Heart left ventricle (tissue), 16 donors: ENCODE measurements around the gene EYS. TPM values are rescaled to one million over a fixed set of nuclear protein-coding genes. Genes with fewer than 3 reads are reported as not detected.

ENCODE experiments used
- ATAC-seq, 4 donors: fragments of 200-7000 bp; cut with Tn5 transposase; one replicate each; pipeline ENCODE4 v1.9.1; 2020 to 2022; ENCODE audit warnings: moderate library complexity in 4 of 4, mild to moderate bottlenecking in 3 of 4, moderate number of reproducible peaks in 1 of 4
- DNase-seq, 5 donors: peaks; one replicate each; pipeline ENCODE4 v3.0.0-alpha.2; 2020
- H3K27ac ChIP-seq, 12 donors: fragments of 200-600 bp; sonication (generic) in 4 of 12; one replicate each; pipeline versions ENCODE4 v1.5.0 to v1.8.0; 2016 to 2022; ENCODE audit warnings: mild to moderate bottlenecking in 2 of 12
- H3K27me3 ChIP-seq, 9 donors: fragments of 200-600 bp; sonication (generic) in 2 of 9; one replicate each; pipeline versions ENCODE4 v1.5.1 to v1.8.0; 2016 to 2022; ENCODE audit warnings: mild to moderate bottlenecking in 3 of 9
- H3K36me3 ChIP-seq, 9 donors: fragments of 200-600 bp; sonication (generic) in 2 of 9; one replicate each; pipeline versions ENCODE4 v1.5.0 to v1.8.0; 2018 to 2022; ENCODE audit warnings: mild to moderate bottlenecking in 2 of 9
- H3K4me1 ChIP-seq, 12 donors: fragments of 200-600 bp; sonication (generic) in 4 of 12; one replicate each; pipeline versions ENCODE4 v1.5.0 to v1.8.0; 2016 to 2022; ENCODE audit warnings: mild to moderate bottlenecking in 3 of 12
- H3K4me3 ChIP-seq, 12 donors: fragments of 200-600 bp; sonication (generic) in 4 of 12; one replicate each; pipeline versions ENCODE4 v1.5.0 to v1.8.0; 2017 to 2022; ENCODE audit warnings: mild to moderate bottlenecking in 9 of 12, moderate library complexity in 4 of 12
- H3K9me3 ChIP-seq, 12 donors: fragments of 200-600 bp; sonication (generic) in 4 of 12; one replicate each; pipeline versions ENCODE4 v1.5.0 to v1.8.0; 2016 to 2022; ENCODE audit warnings: mild to moderate bottlenecking in 1 of 12
- CTCF ChIP-seq, 12 donors: fragments of 200-600 bp; sonication (generic) in 4 of 12; IDR thresholded peaks; one replicate each; pipeline versions ENCODE4 v1.5.0 to v1.8.0; 2018 to 2022; ENCODE audit warnings: antibody characterized with exemption in 12 of 12, mild to moderate bottlenecking in 5 of 12
- POLR2A ChIP-seq, 2 donors: fragments of 450-650 bp; IDR thresholded peaks; one replicate each; pipeline ENCODE4 v1.6.1; 2017; ENCODE audit warnings: antibody characterized with exemption in 2 of 2, mild to moderate bottlenecking in 2 of 2, moderate library complexity in 2 of 2
- WGBS, 4 donors: extraction: QIAGEN DNeasy Blood & Tissue Kit in 2 of 4; methylation state at CpG; one replicate each; pipeline versions ENCODE4 v1.1.5 to v1.1.7; 2013 to 2018; 5-methylcytosine and 5-hydroxymethylcytosine counted together
- intact Hi-C, 10 donors: fragments of 100-400 bp; cut with DNase I; formaldehyde crosslinking; loops; one replicate each; pipeline versions ENCODE4 v1.11.1 to v1.14.2; 2022
- polyA plus RNA-seq, 2 donors: library from polyadenylated mRNA; stranded (reverse); fragments of 200-250 nt; gene quantifications; one replicate each; pipeline ENCODE4 v1.2.3, GENCODE V29; 2013
- total RNA-seq, 9 donors: library from RNA; depleted of rRNA in 2 of 9; stranded (reverse); fragments of >200 nt in 2 of 9; fragmentation: NEBNext Ultra II Directional in 3 of 9; extraction: Animal tissue kit (Norgen Biotek cat#: 25700) in 3 of 9; gene quantifications; one replicate each; pipeline versions ENCODE4 v1.1.0 to v1.2.4, GENCODE V29; 2016 to 2023
- donor health status: ischemic (EF 13 %, LVEDD 7.1; RV severe dilation, severe dysfunction).
- donor health status: healthy with polysubstance abuse.
- donor health status: DM: no; HTN: yes; CAD: no.
- donor health status: DM: no; HTN: no; CAD: no.
- donor health status: ischemic (EF 25% LVEDD 6.9; RV normal size, moderate dysfunction).
- donor health status: ischemic (EF 25% LVEDD 5.7; RV mildly dilated, moderate dysfunction).
- donor health status: healthy.
- donor health status: DM: yes; HTN: yes; CAD: no.
- donor health status: ischemic (EF 35%, LVEDD 5.7; RV mildly dilated, moderate dysfunction).
- donor health status: nonischemic (EF 11% LVEDD 7.7; RV severe dilation, severe dysfunction).
- donor health status: DM: yes; HTN: yes; CAD: no.
- donor health status: PGD.
- donor health status: ischemic (EF 29% LVEDD 5.4; RV normal size, mild dysfunction).
- donor health status: nonischemic (EF 23%, LVEDD 6.1; RV moderate dilation, normal function).

The EYS gene
- total and polyA plus RNA-seq, 11 donors: 0.07 to 0.27 (median 0.08) TPM; not detected in 8

- 88 to 98% (median 95%) methylated on average over 2 of the region's 2 CpGs for WGBS, 4 donors
- no peaks in the 10 kb centered on the region for H3K27me3 ChIP-seq
- TF ChIP-seq POLR2A (IDR thresholded peaks at IDR 0.05) (no peak), CTCF (IDR thresholded peaks at IDR 0.05) (no peak)
- intact Hi-C loops: no loop called here
- peaks cover 0 to 10% (median 0%) of the 10 kb centered on the region in 12 donors for H3K9me3 ChIP-seq
- DNase-seq (no peak), ATAC-seq (no peak)
- no peaks in the 10 kb centered on the region for H3K4me1 ChIP-seq
- H3K36me3 ChIP-seq: no peaks in the 10 kb centered on the region
- no peak overlapping the region for H3K4me3 ChIP-seq
- H3K27ac ChIP-seq: no peak overlapping the region
Observed at GRCh38 chr6:64945450-64945849, 761.6 kb downstream of the EYS start.

- Histone ChIP-seq H3K4me3 (no peak overlapping the region), H3K27me3 (no peaks in the 10 kb centered on the region), H3K9me3 (peaks cover 0 to 9% (median 0%) of the 10 kb centered on the region in 12 donors), H3K36me3 (no peaks in the 10 kb centered on the region), H3K27ac (no peak overlapping the region), H3K4me1 (no peaks in the 10 kb centered on the region)
- TF ChIP-seq CTCF (IDR thresholded peaks at IDR 0.05): no peak
- TF ChIP-seq POLR2A (IDR thresholded peaks at IDR 0.05): no peak
- WGBS, 4 donors: 83 to 89% (median 89%) methylated on average over 1 of the region's 1 CpG
- intact Hi-C loops: no loop called here
- DNase-seq: no peak
- no peak for ATAC-seq
Observed at GRCh38 chr6:64932486-64932885, 774.5 kb downstream of the EYS start.

GRCh38 chr6:64930681-64931080 lies 776.3 kb downstream of the EYS start:
- peaks cover 0 to 9% (median 0%) of the 10 kb centered on the region in 12 donors for H3K9me3 ChIP-seq
- H3K4me3 ChIP-seq: no peak overlapping the region
- no peaks in the 10 kb centered on the region for H3K36me3 ChIP-seq
- TF ChIP-seq POLR2A (IDR thresholded peaks at IDR 0.05) (no peak), CTCF (IDR thresholded peaks at IDR 0.05) (no peak)
- H3K4me1 ChIP-seq: no peaks in the 10 kb centered on the region
- no peak overlapping the region for H3K27ac ChIP-seq
- no peaks in the 10 kb centered on the region for H3K27me3 ChIP-seq
- no peak for ATAC-seq
- DNase-seq: no peak
- intact Hi-C loops: no loop called here
- 77 to 83% (median 80%) methylated on average over 2 of the region's 2 CpGs for WGBS, 4 donors

GRCh38 chr6:64926051-64926450 lies 781.0 kb downstream of the EYS start:
- ATAC-seq (no peak), DNase-seq (no peak)
- no peaks in the 10 kb centered on the region for H3K36me3 ChIP-seq
- TF ChIP-seq CTCF (IDR thresholded peaks at IDR 0.05): no peak
- no peak for TF ChIP-seq POLR2A (IDR thresholded peaks at IDR 0.05)
- no peaks in the 10 kb centered on the region for H3K4me1 ChIP-seq
- peaks cover 0 to 3% (median 0%) of the 10 kb centered on the region in 12 donors for H3K9me3 ChIP-seq
- no peak overlapping the region for H3K27ac ChIP-seq
- no peaks in the 10 kb centered on the region for H3K27me3 ChIP-seq
- no peak overlapping the region for H3K4me3 ChIP-seq
- intact Hi-C loops: no loop called here
